Endometrial microvascular endothelial cells (primary cell): ENCODE results near the gene MYO9B. TPM values are rescaled to one million over a fixed set of nuclear protein-coding genes. Genes with fewer than 3 reads are reported as not detected.
"Not testable (repeated sequence)": the region's sequence is repeated elsewhere in the genome, so short reads cannot be mapped to it uniquely, and the experiment has no call there.

Experiments used
- in situ Hi-C: cut with HindIII; loops from 2 replicates; pipeline ENCODE4 v1.10.0; 2017; ENCODE audit warnings: low sequenced_read_pairs, low pct_unique_long_range_greater_than_20kb; ENCODE audit errors: inconsistent ontology term
- total RNA-seq: library from RNA; depleted of rRNA; stranded (reverse); fragments of >200 nt; gene quantifications from one replicate; pipeline ENCODE4 v1.2.3, GENCODE V29; 2015; ENCODE audit errors: inconsistent ontology term

Gene MYO9B
- total RNA-seq, 1 donor from 2014 or later: 60.7 TPM

GRCh38 chr19:17160908-17161307 lies 85.3 kb downstream of the MYO9B start:
- in situ Hi-C loops: no loop called here

GRCh38 chr19:17162131-17162530 lies 86.6 kb downstream of the MYO9B start:
- in situ Hi-C loops: not testable (repeated sequence)

DNA sequence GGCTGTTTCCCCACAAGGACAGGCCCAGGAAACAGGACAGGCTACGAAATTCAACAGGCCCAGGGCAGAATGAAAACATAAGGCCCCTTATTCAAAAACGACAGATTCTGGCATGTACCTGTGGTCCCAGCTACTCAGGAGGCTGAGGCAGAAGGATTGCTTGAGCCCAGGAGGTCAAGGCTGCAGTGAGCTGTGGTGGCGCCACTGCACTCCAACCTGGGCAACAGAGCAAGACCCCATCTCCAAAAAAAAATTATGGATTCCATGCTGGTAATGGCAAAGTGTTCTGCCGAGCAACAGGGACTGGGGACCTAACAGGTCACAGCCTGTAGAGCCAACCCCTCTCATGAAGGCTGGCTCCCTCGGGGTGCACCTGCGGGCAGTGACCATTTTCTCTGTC lies 87.0 kb downstream of the MYO9B start:
- in situ Hi-C loops: no loop called here

GRCh38 chr19:17163652-17164051 lies 88.1 kb downstream of the MYO9B start:
- in situ Hi-C loops: no loop called here

- in situ Hi-C loops: no loop called here
Observed at GRCh38 chr19:17164639-17165038, 89.1 kb downstream of the MYO9B start.

- in situ Hi-C loops: no loop called here
Observed at GRCh38 chr19:17165715-17166114, 90.1 kb downstream of the MYO9B start.

- in situ Hi-C loops: no loop called here
Observed at GRCh38 chr19:17170538-17171297, 95.1 kb downstream of the MYO9B start.

DNA sequence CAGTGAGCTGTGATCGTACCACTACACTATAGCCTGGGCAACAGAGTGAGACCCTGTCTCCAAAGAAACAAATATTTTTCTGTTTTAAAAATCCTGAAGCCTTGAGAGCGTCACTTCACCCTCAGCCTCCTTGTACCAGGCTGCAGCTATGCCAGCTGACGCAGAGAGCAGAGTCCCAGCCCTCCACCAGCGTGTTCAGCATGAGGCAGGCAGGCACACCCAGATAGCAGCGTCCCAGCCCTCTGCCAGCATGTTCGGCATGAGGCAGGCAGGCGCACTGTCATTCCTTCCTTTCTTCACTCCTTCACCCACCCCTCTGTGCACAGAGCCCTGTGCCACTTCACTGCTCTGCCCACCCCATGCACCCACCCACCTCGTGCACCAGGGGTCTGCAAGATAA lies 96.3 kb downstream of the MYO9B start:
- in situ Hi-C loops: no loop called here

DNA sequence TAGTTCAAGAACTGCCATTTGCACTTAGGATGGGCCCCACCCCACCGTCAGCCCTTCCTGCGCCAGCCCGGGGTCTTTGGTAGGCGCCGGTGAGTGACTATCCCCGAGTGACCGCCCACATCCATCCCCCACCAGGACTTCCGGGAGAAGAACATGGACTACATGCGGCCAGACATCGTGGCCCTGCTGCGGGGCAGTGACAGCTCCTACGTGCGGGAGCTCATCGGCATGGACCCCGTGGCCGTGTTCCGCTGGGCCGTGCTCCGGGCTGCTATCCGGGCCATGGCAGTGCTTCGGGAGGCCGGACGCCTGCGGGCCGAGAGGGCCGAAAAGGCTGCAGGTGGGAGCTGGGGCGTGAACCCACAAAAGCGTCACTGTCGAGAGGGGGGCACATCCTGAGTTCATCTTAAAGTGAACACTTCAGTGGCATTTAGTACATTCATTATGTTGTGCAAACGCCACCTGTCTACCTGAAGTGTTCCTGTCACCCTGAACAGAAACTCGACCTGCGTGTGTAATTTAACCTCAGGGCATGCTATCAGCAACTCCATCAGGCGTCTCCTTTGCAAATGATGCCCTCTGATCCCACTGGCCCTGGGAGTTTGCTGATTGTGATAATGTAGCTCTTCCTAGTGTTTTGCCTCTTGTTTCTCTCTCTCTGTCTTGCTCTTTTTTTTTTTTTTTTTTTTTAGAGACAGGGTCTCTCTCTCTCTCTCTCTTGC lies 97.2 kb downstream of the MYO9B start:
- in situ Hi-C loops: no loop called here

DNA sequence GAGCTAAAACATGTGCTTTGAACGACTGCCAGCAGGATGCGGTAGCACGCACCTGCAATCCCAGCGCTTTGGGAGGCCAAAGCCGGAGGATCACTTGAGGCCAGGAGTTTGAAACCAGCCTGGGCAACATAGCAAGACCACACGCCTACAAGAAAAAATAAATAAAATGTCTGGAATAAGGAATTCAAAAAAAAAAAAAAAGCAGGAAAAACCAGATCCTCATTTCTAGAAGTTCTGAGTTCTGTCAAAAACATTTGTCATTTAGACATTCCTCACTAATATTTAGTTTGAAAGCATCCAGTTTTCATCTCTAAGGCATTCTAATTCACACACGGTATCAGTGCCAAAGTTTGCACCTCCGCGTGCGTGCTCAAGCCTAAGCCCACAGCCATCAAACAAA lies 102.7 kb downstream of the MYO9B start:
- in situ Hi-C loops: no loop called here

GRCh38 chr19:17180997-17181702 lies 105.6 kb downstream of the MYO9B start:
- in situ Hi-C loops: no loop called here

DNA sequence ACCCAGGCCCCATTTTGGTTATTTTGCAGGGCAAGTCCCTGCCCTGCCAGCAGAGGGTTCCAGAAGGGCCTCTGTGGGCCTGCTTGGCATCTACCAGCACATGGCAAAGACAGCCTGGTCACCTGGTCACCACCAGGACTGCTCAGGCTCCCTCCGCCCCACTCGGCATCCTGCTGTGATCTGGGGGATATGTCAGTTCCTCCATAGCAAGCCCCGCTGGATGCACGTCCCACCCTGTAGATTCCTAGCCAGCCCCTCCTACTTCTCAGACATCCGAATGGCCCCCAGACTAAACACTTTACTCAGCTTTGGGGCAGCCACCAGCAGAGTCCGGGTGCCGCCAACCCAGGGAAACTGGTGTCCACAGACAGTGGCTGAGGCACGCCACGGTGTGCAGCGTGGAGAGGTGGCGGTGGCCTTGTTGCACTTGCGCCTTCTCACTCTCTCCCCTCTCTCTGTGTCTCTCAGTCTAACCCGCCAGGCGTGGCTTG lies 107.7 kb downstream of the MYO9B start:
- in situ Hi-C loops: no loop called here

DNA sequence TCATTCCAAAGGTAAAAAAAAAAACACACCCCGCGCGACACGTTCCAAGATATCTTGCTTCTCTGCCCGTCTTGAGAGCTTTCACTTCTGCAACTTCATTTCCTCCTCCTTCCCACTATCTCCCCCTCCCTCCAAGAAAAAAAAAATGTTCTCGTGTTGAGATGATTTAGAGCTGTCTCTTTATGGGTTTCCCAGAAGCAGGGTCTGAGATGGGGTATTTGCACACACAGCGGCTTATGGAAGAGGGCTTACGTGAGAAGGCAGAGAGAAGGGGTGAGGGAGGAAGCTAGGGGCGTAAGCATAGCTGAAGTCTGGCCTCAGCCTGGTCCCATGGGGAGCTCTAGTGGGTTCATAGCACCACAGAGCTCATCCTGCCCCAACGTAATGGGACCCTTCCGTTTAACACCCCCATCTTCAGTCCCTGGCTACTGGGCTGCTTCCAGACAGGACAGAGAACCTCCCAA lies 108.3 kb downstream of the MYO9B start:
- in situ Hi-C loops: no loop called here

- in situ Hi-C loops: no loop called here
Observed at GRCh38 chr19:17184371-17184841, 108.8 kb downstream of the MYO9B start.

DNA sequence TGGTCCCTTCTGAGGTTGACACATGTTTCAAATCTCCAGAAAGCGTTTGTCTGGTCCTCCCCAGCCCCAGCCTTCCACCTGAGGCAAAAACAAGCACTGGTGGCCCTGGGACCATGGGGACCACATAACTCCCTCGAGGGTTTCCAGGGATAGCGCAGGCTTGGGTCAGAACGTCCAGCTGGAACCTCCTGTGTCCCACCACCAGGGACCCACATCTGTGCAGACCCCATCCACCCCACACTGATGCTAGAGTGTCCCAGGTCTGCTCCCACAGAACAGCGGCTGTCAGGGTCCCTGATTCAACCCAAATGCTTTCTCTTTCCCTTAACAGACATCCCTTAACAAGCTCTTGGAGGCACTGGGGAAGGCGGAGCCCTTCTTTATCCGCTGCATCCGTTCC lies 110.0 kb downstream of the MYO9B start:
- in situ Hi-C loops: no loop called here

- in situ Hi-C loops: not testable (repeated sequence)
Observed at GRCh38 chr19:17191736-17192135, 116.2 kb downstream of the MYO9B start.

GRCh38 chr19:17192751-17193150 lies 117.2 kb downstream of the MYO9B start:
- in situ Hi-C loops: no loop called here

DNA sequence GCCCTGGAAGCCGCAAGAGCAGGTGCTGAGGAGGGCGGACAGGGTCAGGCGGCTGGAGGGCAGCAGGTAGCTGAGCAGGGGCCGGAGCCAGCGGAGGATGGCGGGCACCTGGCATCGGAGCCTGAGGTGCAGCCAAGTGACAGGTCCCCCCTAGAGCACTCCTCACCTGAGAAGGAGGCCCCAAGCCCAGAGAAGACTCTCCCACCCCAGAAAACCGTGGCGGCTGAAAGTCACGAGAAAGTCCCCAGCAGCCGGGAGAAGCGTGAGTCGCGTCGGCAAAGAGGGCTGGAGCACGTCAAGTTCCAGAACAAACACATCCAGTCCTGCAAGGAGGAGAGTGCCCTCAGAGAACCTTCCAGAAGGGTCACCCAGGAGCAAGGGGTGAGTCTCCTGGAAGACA lies 119.0 kb downstream of the MYO9B start:
- in situ Hi-C loops: no loop called here

DNA sequence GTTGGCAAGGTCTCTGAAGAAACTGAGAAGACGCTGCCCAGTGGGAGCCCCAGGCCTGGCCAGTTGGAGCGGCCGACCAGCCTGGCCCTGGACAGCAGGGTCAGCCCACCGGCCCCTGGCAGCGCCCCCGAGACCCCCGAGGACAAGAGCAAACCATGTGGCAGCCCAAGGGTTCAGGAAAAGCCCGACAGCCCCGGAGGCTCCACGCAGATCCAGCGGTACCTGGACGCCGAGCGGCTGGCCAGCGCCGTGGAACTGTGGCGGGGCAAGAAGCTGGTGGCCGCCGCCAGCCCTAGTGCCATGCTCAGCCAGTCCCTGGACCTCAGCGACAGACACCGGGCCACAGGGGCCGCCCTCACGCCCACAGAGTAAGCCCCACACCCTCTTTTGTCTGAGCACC lies 119.5 kb downstream of the MYO9B start:
- in situ Hi-C loops: no loop called here
